NCI-H69 (cell line): ENCODE data around the gene OR2T29.
"Not testable (repeated sequence)": the region's sequence is repeated elsewhere in the genome, so short reads cannot be mapped to it uniquely, and the experiment has no call there.

Experiments used
- DNase-seq: peaks from one replicate; lab custom pipeline; 2025; lab: John Stamatoyannopoulos, UW

OR2T29 gene

GRCh38 chr1:248510217-248510616 is 52.4 kb downstream of the OR2T29 start:
- DNase-seq, result not testable (repeated sequence)

DNA sequence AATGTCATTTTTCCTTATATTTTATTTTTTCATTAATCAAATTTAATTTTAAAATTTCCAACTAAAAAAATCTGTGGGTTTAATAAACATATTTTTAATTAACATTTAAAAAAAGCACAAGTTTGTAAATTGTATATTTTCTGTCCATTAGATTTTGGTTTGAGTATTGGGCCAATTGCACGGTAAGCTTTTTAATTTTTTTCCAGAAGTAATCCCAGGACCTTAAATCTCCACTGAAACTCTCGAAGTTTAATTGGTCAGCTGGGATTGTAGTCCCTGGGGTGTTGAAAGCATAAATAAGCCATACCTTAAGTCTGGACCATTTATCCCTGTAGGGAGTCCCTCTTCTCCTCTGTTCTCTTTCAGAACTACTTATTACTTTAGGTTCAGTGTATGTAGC is 54.8 kb downstream of the OR2T29 start, which contains the start of gene OR2G6:
OR2G6 (plus strand) TSS at position 301 of the 400 bp plus-strand sequence. CDS start 13,574 bp downstream, outside the sequence.
- DNase-seq, result not testable (repeated sequence)
